HCT116 (cell line): Measurements from ENCODE around the gene SLC4A5.

ENCODE experiments used
- POLR2A ChIP-seq: IDR thresholded peaks from 2 replicates; pipeline ENCODE4 v1.7.0; 2011; ENCODE audit warnings: borderline replicate concordance; ENCODE audit not compliant: insufficient read depth, insufficient read length; ENCODE audit errors: extremely low read depth
- RAD21 ChIP-seq: IDR thresholded peaks from 2 replicates; pipeline ENCODE4 v1.6.1; 2012; ENCODE audit warnings: low read depth, mild to moderate bottlenecking
- YY1 ChIP-seq: IDR thresholded peaks from 2 replicates; pipeline ENCODE4 v1.6.1; 2011; ENCODE audit warnings: low read length, low read depth, moderate library complexity, mild to moderate bottlenecking; ENCODE audit not compliant: insufficient replicate concordance; ENCODE audit errors: extremely low read depth
- TF ChIP-seq, protein P1 (sequence below), 3 experiments: fragments of 200-600 bp in 1 of 3; sonication (generic) in 1 of 3; IDR thresholded peaks in 2 of 3; conservative IDR thresholded peaks in 1 of 3; 2 replicates each; pipeline ENCODE4 v1.5.1; 2012 to 2017; ENCODE audit warnings: low read depth in 2 of 3, low read length in 2 of 3, antibody characterized with exemption in 1 of 3, borderline replicate concordance in 1 of 3, control low read depth in 1 of 3, mild to moderate bottlenecking in 1 of 3, mixed read lengths in 1 of 3, mixed run types in 1 of 3, moderate library complexity in 1 of 3; ENCODE audit not compliant: insufficient read depth in 1 of 3

GRCh38 chr2:74367789-74368188, 24.6 kb upstream of the SLC4A5 start:
- TF ChIP-seq, protein P1, sequence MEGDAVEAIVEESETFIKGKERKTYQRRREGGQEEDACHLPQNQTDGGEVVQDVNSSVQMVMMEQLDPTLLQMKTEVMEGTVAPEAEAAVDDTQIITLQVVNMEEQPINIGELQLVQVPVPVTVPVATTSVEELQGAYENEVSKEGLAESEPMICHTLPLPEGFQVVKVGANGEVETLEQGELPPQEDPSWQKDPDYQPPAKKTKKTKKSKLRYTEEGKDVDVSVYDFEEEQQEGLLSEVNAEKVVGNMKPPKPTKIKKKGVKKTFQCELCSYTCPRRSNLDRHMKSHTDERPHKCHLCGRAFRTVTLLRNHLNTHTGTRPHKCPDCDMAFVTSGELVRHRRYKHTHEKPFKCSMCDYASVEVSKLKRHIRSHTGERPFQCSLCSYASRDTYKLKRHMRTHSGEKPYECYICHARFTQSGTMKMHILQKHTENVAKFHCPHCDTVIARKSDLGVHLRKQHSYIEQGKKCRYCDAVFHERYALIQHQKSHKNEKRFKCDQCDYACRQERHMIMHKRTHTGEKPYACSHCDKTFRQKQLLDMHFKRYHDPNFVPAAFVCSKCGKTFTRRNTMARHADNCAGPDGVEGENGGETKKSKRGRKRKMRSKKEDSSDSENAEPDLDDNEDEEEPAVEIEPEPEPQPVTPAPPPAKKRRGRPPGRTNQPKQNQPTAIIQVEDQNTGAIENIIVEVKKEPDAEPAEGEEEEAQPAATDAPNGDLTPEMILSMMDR (IDR thresholded peaks at IDR 0.05 in 2 of 3, conservative IDR thresholded peaks at IDR 0.05 in 1 of 3; ENCODE audit: borderline replicate concordance in 1 of 3, insufficient read depth in 1 of 3, low read depth in 2 of 3, low read length in 2 of 3): no peak
- TF ChIP-seq YY1: no peak
- TF ChIP-seq RAD21: no peak
- TF ChIP-seq POLR2A: no peak
